NCI-H460 (cell line): ENCODE data around the gene PATL1. TPM values are rescaled to one million over a fixed set of nuclear protein-coding genes. Genes with fewer than 3 reads are reported as not detected.
"Not testable (repeated sequence)": the region's sequence is repeated elsewhere in the genome, so short reads cannot be mapped to it uniquely, and the experiment has no call there.

ENCODE experiments used
- DNase-seq: peaks from one replicate; pipeline ENCODE4 v3.0.0-alpha.2; 2016; ENCODE audit warnings: low read depth; ENCODE audit errors: extremely low read depth
- total RNA-seq: library from RNA; depleted of rRNA; stranded (reverse); fragments of >200 nt; shearing (Covaris generic); gene quantifications from 2 replicates; pipeline ENCODE4 v1.2.3, GENCODE V29; 2014

PATL1 gene
- total RNA-seq, 1 experiment from 2014 or later, result 23.4 TPM

GRCh38 chr11:59678118-59678812 is 9.4 kb upstream of the PATL1 start:
- no peak for DNase-seq

GRCh38 chr11:59676205-59676604 is 7.4 kb upstream of the PATL1 start:
- no peak for DNase-seq

- no peak for DNase-seq
Measured at GRCh38 chr11:59674291-59674690, 5.5 kb upstream of the PATL1 start.

DNA sequence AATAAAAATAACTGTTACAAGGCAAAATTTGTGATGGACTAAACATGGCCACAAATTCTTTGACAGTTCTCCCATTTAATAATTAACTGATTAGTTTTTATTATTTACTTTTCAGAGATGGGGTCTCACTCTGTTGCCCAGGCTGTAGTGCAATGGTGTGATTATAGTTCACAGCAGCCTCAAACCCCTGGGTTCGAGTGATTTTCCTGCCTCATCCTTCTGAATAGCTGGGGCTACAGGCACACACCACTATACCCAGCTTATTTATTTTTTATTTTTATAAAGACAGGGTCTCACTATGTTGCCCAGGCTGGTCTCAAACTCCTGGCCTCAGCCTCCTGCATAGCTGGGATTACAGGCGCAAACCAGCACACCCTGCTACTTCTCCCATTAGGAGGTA is 4.5 kb upstream of the PATL1 start:
- no peak for DNase-seq

- DNase-seq, result no peak
Measured at GRCh38 chr11:59671471-59671870, 2.6 kb upstream of the PATL1 start.

- DNase-seq, result no peak
Measured at GRCh38 chr11:59669611-59670009, 773 bp upstream of the PATL1 start.

GRCh38 chr11:59668188-59668949 is 468 bp downstream of the PATL1 start:
- DNase-seq, result peak; percentile 6

DNA sequence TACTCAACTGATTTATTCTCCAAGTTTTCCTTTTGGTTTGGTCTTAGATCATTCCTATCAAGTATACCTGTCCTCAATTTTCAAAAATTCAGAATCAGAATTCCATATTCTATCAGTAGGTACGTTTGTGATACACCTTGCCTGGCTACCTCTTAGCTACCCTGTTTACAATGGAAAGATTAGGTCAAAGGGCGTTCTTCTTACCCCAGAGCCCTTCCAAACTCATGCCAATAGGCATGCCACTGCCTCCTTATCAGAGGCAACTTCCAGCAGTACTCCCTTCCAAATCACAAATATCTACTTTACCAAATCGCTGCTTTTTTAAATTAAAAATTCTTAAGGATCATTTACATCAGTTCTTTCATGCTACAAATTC is 1.0 kb downstream of the PATL1 start:
- DNase-seq, result no peak

GRCh38 chr11:59666969-59667368 is 1.9 kb downstream of the PATL1 start:
- no peak for DNase-seq

DNA sequence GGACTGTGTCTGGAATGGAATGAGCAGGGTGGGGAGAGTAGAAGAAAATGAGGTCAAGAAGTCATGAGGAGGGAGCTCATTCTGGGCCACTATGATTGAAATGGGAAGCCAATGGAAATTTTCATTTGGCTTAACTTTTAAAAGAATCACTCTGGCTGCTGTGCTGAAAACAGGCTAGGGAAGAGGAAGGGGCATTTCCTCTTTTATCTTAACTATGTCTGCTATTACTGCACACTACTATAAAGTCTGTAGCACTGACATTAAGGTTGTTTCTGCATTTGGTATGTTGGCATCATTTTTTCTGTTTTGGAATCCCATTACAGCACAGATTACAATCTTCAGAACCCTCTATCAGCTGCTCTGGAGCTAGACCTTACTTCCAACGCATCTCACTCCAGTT is 8.2 kb downstream of the PATL1 start:
- DNase-seq, result no peak

GRCh38 chr11:59659981-59660380 is 8.9 kb downstream of the PATL1 start:
- no peak for DNase-seq

- DNase-seq, result no peak
Measured at GRCh38 chr11:59658036-59658435, 10.8 kb downstream of the PATL1 start.

DNA sequence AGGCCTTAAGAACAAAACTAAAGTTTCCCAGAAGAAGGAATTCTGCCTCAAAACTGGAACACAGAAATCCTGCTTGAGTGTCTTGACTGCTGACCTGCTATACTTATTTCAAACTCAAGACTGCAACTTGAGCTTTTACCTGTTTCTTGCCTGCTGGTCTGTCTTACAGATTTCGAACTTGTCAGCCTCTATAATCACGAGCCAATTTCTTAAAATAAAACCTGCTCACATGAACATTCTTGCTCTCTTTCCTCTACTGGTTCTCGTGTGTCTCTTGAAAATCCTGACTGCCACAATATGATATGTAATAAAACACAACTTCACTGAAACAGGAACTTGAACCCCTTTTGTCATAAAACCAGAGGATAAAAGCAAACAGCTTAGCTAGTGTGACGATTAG is 13.9 kb downstream of the PATL1 start:
- DNase-seq, result no peak

GRCh38 chr11:59647245-59647980 is 21.4 kb downstream of the PATL1 start:
- no peak for DNase-seq

GRCh38 chr11:59644528-59644927 is 24.3 kb downstream of the PATL1 start:
- DNase-seq, result no peak

DNA sequence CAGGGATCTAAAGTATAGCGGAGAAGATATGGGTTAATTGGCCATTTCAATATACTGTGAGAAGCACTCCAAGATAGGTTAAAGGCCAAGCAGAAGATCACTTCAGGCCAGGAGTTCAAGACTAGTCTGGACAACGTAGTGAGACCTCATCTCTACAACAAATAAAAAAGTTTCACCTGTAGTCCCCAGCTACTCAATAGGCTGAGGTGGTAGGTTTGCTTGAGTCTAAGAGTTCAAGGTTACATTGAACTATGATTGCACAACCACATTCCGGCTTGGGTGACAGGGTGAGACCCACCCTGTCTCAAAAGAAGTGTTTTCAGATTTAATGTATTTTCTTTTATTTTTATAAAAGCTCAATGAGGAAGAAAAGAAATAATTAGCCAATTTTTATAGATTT is 25.4 kb downstream of the PATL1 start:
- DNase-seq, result no peak

DNA sequence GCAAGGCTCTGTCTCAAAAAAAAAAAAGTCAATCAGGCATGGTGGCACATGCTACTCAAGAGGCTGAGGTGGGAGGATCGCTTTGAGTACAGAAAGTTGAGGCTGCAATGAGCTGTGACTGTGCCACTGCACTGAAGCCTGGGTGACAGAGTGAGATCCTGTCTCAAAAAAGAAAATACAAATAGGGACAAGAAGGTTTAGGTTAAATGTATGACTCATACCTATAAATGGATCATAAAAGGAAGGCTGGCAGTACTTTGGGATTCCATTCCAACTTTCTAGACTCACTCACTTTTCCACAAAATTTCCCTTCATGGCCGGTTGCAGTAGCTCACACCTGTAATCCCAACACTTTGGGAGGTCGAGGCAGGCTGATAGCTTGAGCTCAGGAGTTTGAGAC is 27.7 kb downstream of the PATL1 start:
- no peak for DNase-seq

DNA sequence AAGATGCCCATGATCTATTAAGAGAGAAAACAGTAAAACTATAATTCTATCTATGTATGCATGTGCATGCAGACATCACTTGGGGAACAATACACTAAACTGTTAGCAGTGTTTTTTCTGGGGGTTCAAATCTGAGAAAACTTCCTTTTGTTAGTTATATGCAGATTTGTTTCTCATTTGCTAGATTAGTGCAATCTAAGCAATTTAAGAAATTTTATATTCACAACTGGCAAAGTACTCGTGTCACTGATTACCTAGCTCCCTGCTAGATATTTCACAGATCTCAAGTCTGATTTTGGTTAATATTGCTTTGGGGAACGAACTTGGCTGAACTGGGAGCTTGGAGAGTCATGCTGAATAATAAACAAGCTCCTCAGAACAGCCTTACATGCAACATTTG is 38.3 kb downstream of the PATL1 start:
- no peak for DNase-seq

DNA sequence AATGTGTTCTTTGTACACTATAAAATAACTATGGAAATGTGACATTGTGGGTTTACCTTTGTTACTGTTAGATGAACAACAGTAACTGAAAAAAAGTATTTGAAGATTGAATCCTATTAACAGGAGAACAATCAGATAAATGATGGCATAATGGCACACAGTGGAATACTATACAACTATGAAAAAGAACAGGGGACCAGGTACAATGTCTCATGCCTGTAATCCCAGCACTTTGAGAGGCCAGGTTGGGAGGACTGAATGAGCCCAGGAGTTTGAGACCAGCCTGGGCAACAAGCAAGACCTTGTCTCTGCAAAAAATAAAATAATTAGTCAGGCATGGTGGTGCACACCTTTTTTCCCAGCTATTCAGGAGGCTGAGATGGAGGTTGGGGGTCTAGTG is 38.8 kb downstream of the PATL1 start:
- no peak for DNase-seq

DNA sequence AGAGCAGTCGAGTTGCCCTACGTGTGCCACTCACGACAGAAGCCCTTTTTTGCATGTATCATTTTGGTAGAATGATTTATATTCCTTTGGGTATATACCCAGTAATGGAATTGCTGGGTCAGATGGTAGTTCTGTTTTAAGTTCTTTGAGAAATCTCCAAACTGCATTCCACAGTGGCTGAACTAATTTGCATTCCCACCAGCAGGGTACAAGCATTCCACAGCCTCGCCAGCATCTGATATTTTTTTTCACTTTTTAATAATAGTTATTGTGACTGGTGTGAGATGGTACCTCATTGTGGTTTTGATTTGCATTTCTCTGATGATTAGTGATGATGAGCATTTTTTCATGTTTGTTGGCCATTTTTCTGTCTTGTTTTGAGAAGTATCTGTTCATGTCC is 41.9 kb downstream of the PATL1 start:
- not testable (repeated sequence) for DNase-seq

DNA sequence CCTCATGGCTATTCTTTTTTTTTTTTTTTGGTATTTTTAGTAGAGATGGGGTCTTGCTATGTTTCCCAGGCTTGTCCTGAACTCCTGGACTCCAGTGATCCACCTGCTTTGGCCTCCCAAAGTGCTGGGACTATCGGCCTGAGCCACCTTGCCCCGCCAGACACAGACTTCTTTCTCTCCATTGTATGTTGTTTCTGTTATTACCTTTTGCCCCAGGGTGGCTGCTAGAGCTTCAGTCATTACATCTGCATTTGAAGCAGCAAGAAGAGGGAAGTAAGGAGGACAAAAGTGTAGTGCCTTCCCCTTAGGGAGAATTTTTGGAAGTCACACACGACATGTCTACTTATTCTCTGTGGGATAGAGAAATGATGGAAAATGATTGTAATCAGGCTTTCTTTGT is 43.1 kb downstream of the PATL1 start:
- no peak for DNase-seq

- no peak for DNase-seq
Measured at GRCh38 chr11:59617876-59618275, 51.0 kb downstream of the PATL1 start.
